ENCODE data around the gene NDUFAF8.
"Not testable (repeated sequence)": the region's sequence is repeated elsewhere in the genome, so short reads cannot be mapped to it uniquely, and the experiment has no call there.

NDUFAF8 gene

GRCh38 chr17:81227630-81228029 lies 11.5 kb upstream of the NDUFAF8 start:
- not testable (repeated sequence) for DNase-seq

- DNase-seq, result no peak
Observed at GRCh38 chr17:81228420-81228819, 10.7 kb upstream of the NDUFAF8 start.

GRCh38 chr17:81228834-81229665 lies 10.1 kb upstream of the NDUFAF8 start:
- no peak for DNase-seq

GRCh38 chr17:81229666-81229920 lies 9.5 kb upstream of the NDUFAF8 start:
- no peak for DNase-seq

GRCh38 chr17:81230043-81230820 lies 8.9 kb upstream of the NDUFAF8 start:
- DNase-seq, result no peak

GRCh38 chr17:81231121-81231645 lies 7.9 kb upstream of the NDUFAF8 start:
- DNase-seq, result no peak

GRCh38 chr17:81231766-81232581 lies 7.1 kb upstream of the NDUFAF8 start:
- DNase-seq, result no peak

- DNase-seq, result no peak
Observed at GRCh38 chr17:81232616-81233241, 6.4 kb upstream of the NDUFAF8 start.

GRCh38 chr17:81233316-81233715 lies 5.8 kb upstream of the NDUFAF8 start:
- no peak for DNase-seq

GRCh38 chr17:81233811-81234505 lies 5.2 kb upstream of the NDUFAF8 start:
- DNase-seq, result no peak

- no peak for DNase-seq
Observed at GRCh38 chr17:81234506-81234855, 4.6 kb upstream of the NDUFAF8 start.

- DNase-seq, result no peak
Observed at GRCh38 chr17:81234940-81235821, 3.9 kb upstream of the NDUFAF8 start.

- DNase-seq, result no peak
Observed at GRCh38 chr17:81235822-81236740, 3.0 kb upstream of the NDUFAF8 start.

GRCh38 chr17:81236784-81237183 lies 2.3 kb upstream of the NDUFAF8 start:
- no peak for DNase-seq

- no peak for DNase-seq
Observed at GRCh38 chr17:81237591-81238489, 1.3 kb upstream of the NDUFAF8 start.

GRCh38 chr17:81238490-81238814 lies 666 bp upstream of the NDUFAF8 start:
- DNase-seq, result no peak

GRCh38 chr17:81239714-81240555 lies 817 bp downstream of the NDUFAF8 start:
- no peak for DNase-seq

- no peak for DNase-seq
Observed at GRCh38 chr17:81240761-81241160, 1.6 kb downstream of the NDUFAF8 start.
